Fibroblast of mammary gland (primary cell): Measurements from ENCODE around the gene PRKAG3.

ENCODE experiments used
- DNase-seq: peaks from one replicate; pipeline ENCODE4 v3.0.0-alpha.2; 2010; ENCODE audit warnings: low read depth
- H3K4me3 ChIP-seq: 2 replicates; pipeline ENCODE4 v1.5.1; 2011; ENCODE audit warnings: low read depth, mild to moderate bottlenecking, low read length, moderate library complexity; ENCODE audit not compliant: control insufficient read depth
- TF ChIP-seq, protein P1 (sequence below): conservative IDR thresholded peaks from 2 replicates; pipeline ENCODE4 v1.5.1; 2011; ENCODE audit warnings: low read depth, low read length, inconsistent platforms; ENCODE audit not compliant: control insufficient read depth, insufficient read depth

The PRKAG3 gene

DNA sequence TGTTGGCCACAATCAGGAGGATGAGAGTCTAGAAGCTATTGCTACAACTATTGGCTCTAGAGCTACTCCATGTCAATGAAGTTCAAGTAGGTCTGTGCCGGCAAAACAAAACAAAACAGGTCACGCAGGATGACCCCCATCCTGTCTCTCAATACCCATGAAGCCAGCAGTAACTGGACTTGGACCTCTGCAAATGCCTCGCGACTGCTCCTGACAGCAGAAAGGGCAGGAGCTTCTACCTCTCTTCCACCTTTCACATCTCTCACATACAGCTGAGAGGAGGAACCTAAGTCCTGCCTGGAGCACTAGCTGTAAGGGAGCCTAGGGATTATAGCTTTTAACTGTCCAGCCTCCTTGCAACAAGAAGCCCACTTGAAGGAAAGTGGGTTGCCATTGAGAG, 16.0 kb downstream of the PRKAG3 start:
- TF ChIP-seq, protein P1, sequence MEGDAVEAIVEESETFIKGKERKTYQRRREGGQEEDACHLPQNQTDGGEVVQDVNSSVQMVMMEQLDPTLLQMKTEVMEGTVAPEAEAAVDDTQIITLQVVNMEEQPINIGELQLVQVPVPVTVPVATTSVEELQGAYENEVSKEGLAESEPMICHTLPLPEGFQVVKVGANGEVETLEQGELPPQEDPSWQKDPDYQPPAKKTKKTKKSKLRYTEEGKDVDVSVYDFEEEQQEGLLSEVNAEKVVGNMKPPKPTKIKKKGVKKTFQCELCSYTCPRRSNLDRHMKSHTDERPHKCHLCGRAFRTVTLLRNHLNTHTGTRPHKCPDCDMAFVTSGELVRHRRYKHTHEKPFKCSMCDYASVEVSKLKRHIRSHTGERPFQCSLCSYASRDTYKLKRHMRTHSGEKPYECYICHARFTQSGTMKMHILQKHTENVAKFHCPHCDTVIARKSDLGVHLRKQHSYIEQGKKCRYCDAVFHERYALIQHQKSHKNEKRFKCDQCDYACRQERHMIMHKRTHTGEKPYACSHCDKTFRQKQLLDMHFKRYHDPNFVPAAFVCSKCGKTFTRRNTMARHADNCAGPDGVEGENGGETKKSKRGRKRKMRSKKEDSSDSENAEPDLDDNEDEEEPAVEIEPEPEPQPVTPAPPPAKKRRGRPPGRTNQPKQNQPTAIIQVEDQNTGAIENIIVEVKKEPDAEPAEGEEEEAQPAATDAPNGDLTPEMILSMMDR = no peak
- DNase-seq = no peak
- H3K4me3 ChIP-seq = no peak overlapping the region

DNA sequence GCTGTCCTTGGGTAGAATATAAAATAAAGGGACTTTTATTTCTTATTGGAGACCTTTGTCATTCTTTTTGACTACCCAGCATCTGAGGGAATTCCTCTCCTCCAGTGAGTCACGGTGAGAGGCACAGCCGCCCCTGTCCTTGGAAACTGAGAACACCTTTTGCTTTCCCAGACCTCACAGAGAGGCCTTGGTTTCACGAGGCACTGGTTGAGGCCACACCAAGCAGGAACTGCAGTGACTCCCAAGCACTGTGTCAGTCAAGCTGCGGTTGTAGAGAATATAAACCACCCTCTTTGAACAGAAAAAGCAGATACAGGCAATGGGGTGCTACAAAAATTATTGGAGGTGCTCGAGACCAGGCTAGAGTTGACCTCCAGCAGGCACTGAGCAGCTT, 16.4 kb downstream of the PRKAG3 start:
- no peak overlapping the region for H3K4me3 ChIP-seq
- DNase-seq = no peak
- TF ChIP-seq, protein P1 = no peak

DNA sequence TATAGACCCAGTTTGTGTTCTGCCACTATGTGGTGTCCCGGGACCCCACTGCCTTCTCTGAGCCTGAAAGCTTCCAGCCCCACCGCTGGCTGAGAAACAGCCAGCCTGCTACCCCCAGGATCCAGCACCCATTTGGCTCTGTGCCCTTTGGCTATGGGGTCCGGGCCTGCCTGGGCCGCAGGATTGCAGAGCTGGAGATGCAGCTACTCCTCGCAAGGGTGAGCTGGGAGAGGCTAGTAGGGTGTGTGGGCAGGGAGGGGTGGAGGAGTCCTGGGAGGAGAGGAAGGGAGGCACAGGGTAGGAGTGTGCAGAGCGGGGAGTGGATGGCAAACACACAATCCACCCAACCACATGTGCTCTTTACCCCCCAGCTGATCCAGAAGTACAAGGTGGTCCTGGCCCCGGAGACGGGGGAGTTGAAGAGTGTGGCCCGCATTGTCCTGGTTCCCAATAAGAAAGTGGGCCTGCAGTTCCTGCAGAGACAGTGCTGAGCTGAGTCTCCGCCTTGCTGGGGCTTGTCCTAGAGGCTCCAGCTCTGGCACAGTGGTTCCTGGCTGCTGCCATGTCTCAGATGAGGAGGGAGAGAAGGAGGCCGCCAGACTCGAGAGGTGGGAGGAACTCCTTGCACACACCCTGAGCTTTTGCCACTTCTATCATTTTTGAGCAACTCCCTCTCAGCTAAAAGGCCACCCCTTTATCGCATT, 16.9 kb downstream of the PRKAG3 start:
- no peak for DNase-seq
- TF ChIP-seq, protein P1 = no peak
- H3K4me3 ChIP-seq = no peak overlapping the region

DNA sequence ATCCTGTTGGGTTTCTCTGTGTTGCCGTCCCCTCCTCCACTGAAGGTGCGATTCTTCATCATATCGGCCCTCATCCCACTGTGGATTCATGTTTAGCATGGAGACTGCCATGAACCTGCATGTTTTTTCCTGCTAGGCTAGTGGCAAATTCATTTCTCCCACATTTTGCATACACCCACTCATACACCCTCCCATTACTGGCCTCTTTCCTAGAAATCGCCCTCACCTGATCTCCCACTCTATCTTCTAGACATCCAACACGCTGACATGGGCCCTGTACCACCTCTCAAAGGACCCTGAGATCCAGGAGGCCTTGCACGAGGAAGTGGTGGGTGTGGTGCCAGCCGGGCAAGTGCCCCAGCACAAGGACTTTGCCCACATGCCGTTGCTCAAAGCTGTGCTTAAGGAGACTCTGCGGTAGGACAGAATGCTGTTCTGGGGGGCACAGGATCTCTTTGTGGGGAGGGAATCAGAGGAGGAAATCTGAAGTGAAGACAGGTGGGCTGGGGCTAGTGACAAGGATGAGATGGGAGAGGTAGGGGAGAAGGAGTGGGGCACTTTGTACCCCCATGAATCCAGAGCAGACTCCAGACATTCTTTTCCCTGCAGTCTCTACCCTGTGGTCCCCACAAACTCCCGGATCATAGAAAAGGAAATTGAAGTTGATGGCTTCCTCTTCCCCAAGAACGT, 17.7 kb downstream of the PRKAG3 start:
- TF ChIP-seq, protein P1 = no peak
- no peak for DNase-seq
- no peak overlapping the region for H3K4me3 ChIP-seq

DNA sequence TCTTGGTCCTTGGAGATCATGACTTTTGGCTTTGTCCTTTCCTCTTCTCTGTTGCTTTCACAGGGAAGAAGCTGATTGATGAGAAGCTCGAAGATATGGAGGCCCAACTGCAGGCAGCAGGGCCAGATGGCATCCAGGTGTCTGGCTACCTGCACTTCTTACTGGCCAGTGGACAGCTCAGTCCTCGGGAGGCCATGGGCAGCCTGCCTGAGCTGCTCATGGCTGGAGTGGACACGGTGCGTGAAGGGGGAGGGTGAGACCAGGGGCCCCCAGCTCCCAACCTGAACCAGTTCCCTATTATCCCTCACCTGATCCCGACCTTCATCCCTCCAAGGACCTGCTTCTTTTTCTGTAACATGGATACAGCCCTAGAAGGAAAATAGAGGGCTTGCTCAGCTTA, 18.7 kb downstream of the PRKAG3 start:
- no peak for DNase-seq

DNA sequence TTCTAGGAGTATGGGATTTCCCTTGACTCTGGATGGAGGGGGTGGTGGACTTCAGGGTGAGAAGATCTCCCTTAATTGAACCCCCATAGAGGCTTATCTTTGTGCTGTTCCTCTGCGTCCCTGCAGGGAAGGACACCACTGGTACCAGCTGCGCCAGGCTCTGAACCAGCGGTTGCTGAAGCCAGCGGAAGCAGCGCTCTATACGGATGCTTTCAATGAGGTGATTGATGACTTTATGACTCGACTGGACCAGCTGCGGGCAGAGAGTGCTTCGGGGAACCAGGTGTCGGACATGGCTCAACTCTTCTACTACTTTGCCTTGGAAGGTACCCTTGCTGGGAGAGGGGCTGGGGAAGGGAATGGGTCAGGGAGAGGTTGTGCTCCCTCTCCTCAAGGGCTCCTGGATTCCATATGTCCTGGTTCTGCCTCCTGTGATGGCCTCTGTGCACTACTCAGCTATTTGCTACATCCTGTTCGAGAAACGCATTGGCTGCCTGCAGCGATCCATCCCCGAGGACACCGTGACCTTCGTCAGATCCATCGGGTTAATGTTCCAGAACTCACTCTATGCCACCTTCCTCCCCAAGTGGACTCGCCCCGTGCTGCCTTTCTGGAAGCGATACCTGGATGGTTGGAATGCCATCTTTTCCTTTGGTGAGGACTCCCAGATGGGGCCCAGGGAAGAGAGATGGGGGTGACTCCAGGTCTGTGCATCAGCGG, 19.3 kb downstream of the PRKAG3 start:
- DNase-seq = no peak
- TF ChIP-seq, protein P1 = no peak
- no peak overlapping the region for H3K4me3 ChIP-seq

More for the DNA sequence above, 18.7 kb downstream of the PRKAG3 start:
- H3K4me3 ChIP-seq = no peak overlapping the region
- TF ChIP-seq, protein P1 = no peak
